ENCODE measurements around the gene LGALS3BP. TPM values are rescaled to one million over a fixed set of nuclear protein-coding genes. Genes with fewer than 3 reads are reported as not detected.

Gene LGALS3BP
- total RNA-seq, 1 experiment from 2014 or later = 747 TPM

- Mint-ChIP-seq H3K36me3 (ENCODE audit: insufficient read depth, unreplicated experiment) (peaks cover 26% of the 10 kb centered on the region), H3K4me1 (ENCODE audit: low read depth, unreplicated experiment) (peaks cover 32% of the 10 kb centered on the region), H3K9me3 (ENCODE audit: low read depth, unreplicated experiment) (no peaks in the 10 kb centered on the region), H3K27ac (ENCODE audit: unreplicated experiment) (peak overlapping the region; percentile 73), H3K27me3 (ENCODE audit: unreplicated experiment) (no peaks in the 10 kb centered on the region), H3K4me3 (ENCODE audit: low read depth, unreplicated experiment) (peak overlapping the region; percentile 7)
- TF ChIP-seq CTCF (IDR thresholded peaks at IDR 0.05; ENCODE audit: unreplicated experiment) = no peak
- intact Hi-C loops (cut with micrococcal nuclease; ENCODE audit: unreplicated experiment) = no loop called here
- BruUV-seq (replicated peaks) = no TSS peak
- CTCF ChIA-PET = interaction anchor here (0.7 to 1.0 kb wide), 4 partner anchors 12 to 96 kb away, joined by 3 to 4 read pairs (median 3); no protein-coding TSS in a partner anchor
- DNase-seq = peak; percentile 69
Measured at GRCh38 chr17:78958641-78959127, 21.0 kb downstream of the LGALS3BP start.

GRCh38 chr17:78957128-78957527, 22.6 kb downstream of the LGALS3BP start:
- CTCF ChIA-PET = interaction anchor here (0.9 kb wide), 1 partner anchor 14 kb away, joined by 3 read pairs; no protein-coding TSS in a partner anchor
- TF ChIP-seq CTCF (IDR thresholded peaks at IDR 0.05; ENCODE audit: unreplicated experiment) = no peak
- Mint-ChIP-seq H3K9me3 (ENCODE audit: low read depth, unreplicated experiment) (no peaks in the 10 kb centered on the region), H3K36me3 (ENCODE audit: insufficient read depth, unreplicated experiment) (peaks cover 17% of the 10 kb centered on the region), H3K27me3 (ENCODE audit: unreplicated experiment) (no peaks in the 10 kb centered on the region), H3K27ac (ENCODE audit: unreplicated experiment) (peak overlapping the region; percentile 87), H3K4me1 (ENCODE audit: low read depth, unreplicated experiment) (peaks cover 25% of the 10 kb centered on the region), H3K4me3 (ENCODE audit: low read depth, unreplicated experiment) (no peak overlapping the region)
- DNase-seq = peak; percentile 42
- intact Hi-C loops (cut with micrococcal nuclease; ENCODE audit: unreplicated experiment) = no loop called here
- no TSS peak for BruUV-seq (replicated peaks)

- H3K27ac Mint-ChIP-seq (ENCODE audit: unreplicated experiment) = no peak overlapping the region
- intact Hi-C loops (cut with micrococcal nuclease; ENCODE audit: unreplicated experiment) = no loop called here
- no peak for TF ChIP-seq CTCF (IDR thresholded peaks at IDR 0.05; ENCODE audit: unreplicated experiment)
- CTCF ChIA-PET = interaction anchor here (0.9 kb wide), 1 partner anchor 15 kb away, joined by 3 read pairs; no protein-coding TSS in a partner anchor
- H3K4me1 Mint-ChIP-seq (ENCODE audit: low read depth, unreplicated experiment) = peaks cover 25% of the 10 kb centered on the region
- no peak for DNase-seq
- H3K27me3 Mint-ChIP-seq (ENCODE audit: unreplicated experiment) = no peaks in the 10 kb centered on the region
- BruUV-seq (replicated peaks) = no TSS peak
- H3K4me3 Mint-ChIP-seq (ENCODE audit: low read depth, unreplicated experiment) = no peak overlapping the region
- H3K36me3 Mint-ChIP-seq (ENCODE audit: insufficient read depth, unreplicated experiment) = peaks cover 16% of the 10 kb centered on the region
- no peaks in the 10 kb centered on the region for H3K9me3 Mint-ChIP-seq (ENCODE audit: low read depth, unreplicated experiment)
Measured at GRCh38 chr17:78956254-78956653, 23.5 kb downstream of the LGALS3BP start.

- CTCF ChIA-PET = no interaction called here
- intact Hi-C loops (cut with micrococcal nuclease; ENCODE audit: unreplicated experiment) = no loop called here
- Mint-ChIP-seq H3K36me3 (ENCODE audit: insufficient read depth, unreplicated experiment) (peaks cover 11% of the 10 kb centered on the region), H3K4me1 (ENCODE audit: low read depth, unreplicated experiment) (peaks cover 25% of the 10 kb centered on the region), H3K27ac (ENCODE audit: unreplicated experiment) (no peak overlapping the region), H3K27me3 (ENCODE audit: unreplicated experiment) (no peaks in the 10 kb centered on the region), H3K4me3 (ENCODE audit: low read depth, unreplicated experiment) (no peak overlapping the region), H3K9me3 (ENCODE audit: low read depth, unreplicated experiment) (no peaks in the 10 kb centered on the region)
- no peak for TF ChIP-seq CTCF (IDR thresholded peaks at IDR 0.05; ENCODE audit: unreplicated experiment)
- no TSS peak for BruUV-seq (replicated peaks)
- DNase-seq = no peak
Measured at GRCh38 chr17:78954684-78955083, 25.0 kb downstream of the LGALS3BP start.
